HG02938 (cell line): ENCODE results near the gene LTN1.
"Not testable (repeated sequence)": the region's sequence is repeated elsewhere in the genome, so short reads cannot be mapped to it uniquely, and the experiment has no call there.

Experiments
- ATAC-seq: cut with Tn5 transposase; IDR thresholded peaks from one replicate; pipeline ENCODE4 v1.9.1; 2021; ENCODE audit warnings: mild to moderate bottlenecking, moderate library complexity; ENCODE audit not compliant: unreplicated experiment

The LTN1 gene

GRCh38 chr21:28936036-28936435, 56.6 kb downstream of the LTN1 start:
- no peak for ATAC-seq

DNA sequence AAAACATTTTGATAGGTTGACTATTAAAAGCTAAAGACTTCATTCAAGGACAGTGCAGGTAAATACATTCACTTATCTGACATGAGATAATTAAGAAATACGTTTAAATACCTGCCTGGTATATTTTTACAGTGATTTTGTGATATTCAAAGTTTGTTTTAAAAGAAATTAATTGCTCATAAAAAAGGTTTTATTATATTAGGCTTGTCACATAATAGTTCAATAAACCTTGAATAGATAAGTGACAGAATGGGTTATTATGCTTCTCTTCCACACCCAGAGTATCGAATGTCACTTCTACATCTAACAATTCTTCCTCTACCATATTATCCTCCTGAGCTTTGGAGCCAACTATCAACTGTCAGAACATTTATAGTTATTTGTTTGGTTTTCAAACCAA, 60.0 kb downstream of the LTN1 start:
- no peak for ATAC-seq

GRCh38 chr21:28931708-28932372, 60.8 kb downstream of the LTN1 start:
- ATAC-seq = not testable (repeated sequence)

DNA sequence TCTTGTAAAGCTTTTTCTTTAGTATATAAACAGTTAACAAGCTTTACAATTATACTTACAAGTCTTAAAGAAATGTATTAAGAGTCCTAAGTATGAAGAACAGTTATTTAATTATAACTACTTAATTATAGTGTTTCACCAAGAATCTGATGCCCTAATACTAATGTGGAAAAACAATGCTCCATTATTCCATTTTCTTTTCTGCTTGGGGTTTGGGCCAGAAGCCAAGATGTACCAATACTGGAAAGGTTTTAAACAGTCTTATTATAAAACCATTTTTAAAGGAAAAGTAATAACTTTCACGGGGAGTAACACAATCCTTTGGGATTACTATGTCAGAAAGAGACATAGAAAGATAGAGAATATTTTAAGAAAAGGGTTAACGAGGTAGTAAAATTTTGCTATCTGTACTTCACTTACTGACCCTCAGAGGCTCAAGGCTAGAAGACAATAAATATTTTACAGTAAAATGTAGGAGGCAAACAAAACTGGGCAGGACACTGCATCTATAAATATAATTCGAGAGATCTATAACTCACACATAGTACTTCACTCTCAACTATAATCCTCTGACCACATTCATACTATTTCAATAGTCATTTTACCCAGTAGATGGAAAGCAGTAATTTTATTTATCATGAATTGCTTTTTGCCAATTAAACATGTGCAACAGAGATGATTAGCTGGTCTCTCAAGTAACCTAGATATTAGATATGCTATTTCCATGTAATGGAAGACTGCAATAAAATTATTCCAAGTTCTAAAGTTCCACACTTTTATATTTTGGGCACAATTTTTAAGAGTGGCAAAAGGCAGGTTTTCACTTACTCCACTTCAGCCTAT, 63.9 kb downstream of the LTN1 start:
- ATAC-seq = no peak

DNA sequence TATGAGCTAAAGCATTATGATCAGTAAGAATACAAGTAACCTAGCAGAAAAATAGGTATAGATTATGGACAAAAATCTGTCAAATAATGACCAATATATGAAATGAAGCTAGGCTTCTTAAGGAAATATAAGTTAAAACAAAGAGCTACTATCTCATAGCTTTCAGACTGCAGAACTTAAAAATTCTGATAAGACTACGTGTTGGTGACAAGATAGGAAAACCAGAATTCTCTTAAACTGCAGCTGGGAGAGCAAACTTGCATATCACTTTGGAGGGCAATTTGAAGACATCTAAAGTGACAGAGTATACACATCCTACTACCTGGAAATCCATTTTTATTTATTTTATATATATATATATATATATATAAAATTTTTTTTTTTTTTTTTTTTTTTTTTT, 65.5 kb downstream of the LTN1 start:
- ATAC-seq = no peak

DNA sequence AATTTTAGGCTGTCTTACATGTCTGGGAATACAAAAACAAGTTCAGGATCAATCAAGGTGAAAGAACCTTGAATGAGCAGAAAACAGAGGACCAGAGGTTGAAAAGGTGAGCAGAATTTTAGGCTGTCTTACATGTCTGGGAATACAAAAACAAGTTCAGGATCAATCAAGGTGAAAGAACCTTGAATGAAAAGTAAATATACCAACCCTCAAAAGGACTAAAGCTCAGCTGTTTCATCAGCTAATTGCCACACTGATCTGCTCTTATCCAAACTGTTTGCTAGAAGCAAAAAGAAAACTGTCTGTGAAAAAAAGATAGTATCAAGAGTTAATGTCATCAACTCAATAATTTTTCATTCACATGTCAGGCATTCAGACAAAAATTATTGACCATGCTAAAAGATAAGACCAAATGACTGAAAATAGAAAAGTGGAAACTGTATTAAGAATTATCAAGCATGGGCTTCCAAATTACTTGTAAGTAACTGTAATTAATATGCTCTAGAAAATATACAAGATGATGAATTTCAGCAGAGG, 69.2 kb downstream of the LTN1 start:
- ATAC-seq = no peak

DNA sequence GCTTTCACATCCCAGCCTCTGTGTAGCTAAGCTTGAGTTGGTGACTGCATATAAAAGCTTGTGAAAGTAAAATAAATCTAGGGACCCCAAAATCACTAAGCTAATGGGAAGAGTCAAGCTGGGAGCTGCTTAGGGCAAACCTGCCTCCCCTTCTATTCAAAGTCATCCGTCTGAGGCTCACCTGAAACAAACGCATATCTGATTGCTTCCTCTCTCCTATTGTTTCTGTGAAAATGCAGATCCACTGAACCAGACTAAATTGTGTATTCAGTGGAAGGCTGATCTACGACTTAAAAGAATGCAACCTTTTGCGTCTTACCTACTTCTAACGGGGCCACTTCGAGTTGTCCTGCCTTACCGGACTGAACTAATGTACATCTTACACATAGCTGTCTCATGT, 70.3 kb downstream of the LTN1 start:
- ATAC-seq = no peak

DNA sequence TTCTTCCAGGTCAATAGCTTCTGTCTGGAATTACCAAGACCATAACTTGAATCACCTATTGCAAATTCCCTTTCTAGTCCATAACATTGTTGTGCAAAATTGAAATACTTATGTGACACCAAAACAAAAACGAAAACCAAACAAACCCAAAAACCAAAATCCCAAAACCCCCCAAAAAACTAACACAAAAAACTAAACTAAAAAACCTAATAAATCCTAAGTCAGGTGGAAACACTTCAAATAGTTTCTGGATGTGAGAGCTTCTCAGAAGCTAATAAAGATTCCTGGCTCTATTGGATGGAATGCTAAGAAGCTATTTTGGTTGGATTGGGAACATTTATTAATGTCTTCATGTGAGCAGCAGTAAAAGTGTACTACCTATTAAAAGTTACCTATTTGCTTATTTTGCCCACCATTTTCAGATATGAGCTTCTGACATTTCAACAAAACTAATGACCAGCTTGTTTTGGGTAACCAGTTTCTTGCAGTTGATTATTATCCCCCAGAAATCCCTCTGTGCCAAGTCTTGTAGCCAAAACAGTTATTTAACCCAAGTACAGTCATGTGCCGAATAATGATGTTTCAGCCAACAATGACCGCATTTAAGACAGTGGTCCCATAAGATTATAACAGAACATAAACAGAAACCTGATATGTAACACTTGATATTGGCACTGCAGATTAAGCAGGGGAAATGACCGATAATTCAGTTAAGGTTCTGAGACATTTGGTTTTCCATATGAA, 76.4 kb downstream of the LTN1 start:
- no peak for ATAC-seq

DNA sequence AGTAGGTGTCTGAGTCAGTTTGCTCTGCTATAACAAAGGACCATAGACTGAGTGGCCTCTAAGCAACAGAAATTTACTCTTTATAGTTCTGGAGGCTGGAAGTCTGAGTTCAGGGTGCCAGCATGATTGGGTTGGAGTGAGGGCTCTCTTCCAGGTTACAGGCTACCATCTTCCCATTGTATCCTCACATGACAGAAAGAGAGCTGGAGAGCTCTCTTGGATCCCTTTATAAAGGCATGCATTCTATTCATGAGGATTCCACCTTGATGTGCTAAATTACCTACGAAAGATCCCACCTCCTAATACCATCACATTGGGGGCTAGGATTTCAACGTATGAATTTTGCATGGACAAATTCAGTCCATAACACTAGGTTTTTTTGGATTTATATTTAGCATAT, 79.6 kb downstream of the LTN1 start:
- no peak for ATAC-seq

- ATAC-seq = no peak
Observed at GRCh38 chr21:28910280-28910887, 82.3 kb downstream of the LTN1 start.

GRCh38 chr21:28908351-28908750, 84.3 kb downstream of the LTN1 start:
- no peak for ATAC-seq

- no peak for ATAC-seq
Observed at GRCh38 chr21:28906841-28907240, 85.8 kb downstream of the LTN1 start.

DNA sequence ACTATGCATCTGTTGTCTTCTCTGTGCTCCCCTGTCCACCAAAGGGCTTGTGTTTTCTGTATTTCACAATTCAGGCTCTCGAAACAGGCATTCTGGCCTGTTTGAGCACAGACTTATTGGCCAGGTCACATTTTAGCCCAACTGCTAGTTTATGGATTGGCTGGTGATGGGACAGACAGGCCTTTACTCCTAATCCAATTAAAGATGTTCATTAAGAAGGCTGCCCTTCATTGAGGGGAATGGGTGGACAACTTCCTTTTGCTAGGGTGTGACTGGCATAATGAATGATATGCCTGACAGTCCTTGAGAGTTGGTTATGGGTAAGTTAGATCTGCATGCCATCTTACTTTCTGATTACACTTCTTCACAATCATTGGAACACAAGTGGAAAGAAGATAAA, 86.4 kb downstream of the LTN1 start:
- ATAC-seq = no peak

- ATAC-seq = no peak
Observed at GRCh38 chr21:28904961-28905435, 87.7 kb downstream of the LTN1 start.

DNA sequence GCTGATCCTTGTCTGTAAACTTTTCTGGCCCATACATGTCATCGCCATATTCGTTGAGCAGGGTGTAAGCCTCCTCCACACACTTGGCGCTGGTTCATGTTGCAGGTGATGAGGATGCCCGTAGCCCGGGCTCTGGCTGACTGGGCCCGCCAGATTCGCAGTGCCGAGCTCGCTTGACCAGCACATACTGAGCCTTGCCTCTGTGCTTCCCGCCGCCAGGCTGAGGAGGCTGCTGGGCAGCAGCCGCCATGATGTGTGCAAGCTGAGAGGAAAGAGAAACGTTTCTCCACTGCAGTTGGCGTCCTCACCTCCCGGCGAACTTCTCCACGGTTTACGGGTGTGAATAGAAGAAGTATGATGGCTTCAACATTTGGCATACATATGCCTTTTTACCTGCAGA, 89.2 kb downstream of the LTN1 start:
- no peak for ATAC-seq

GRCh38 chr21:28900481-28900880, 92.2 kb downstream of the LTN1 start:
- no peak for ATAC-seq

DNA sequence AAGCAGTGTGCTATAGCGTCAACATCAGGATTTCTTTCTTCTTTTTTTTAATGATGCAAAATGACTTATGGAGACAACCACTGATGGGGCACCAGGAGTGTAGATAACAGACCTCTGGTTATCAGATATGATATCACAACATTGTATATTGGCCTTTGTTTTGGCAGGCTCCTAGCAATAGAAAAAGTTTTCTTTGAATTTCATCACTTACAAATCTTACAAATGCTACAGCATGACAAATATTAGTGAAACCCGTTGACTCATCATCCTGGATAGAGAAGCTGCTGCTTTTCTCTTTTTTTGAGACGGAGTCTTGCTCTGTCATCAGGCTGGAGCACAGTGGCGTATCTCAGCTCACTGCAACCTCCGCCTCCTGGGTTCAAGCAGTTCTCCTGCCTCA, 92.9 kb downstream of the LTN1 start:
- no peak for ATAC-seq

- no peak for ATAC-seq
Observed at GRCh38 chr21:28899220-28899619, 93.5 kb downstream of the LTN1 start.

GRCh38 chr21:28893687-28894086, 99.0 kb downstream of the LTN1 start:
- ATAC-seq = no peak

DNA sequence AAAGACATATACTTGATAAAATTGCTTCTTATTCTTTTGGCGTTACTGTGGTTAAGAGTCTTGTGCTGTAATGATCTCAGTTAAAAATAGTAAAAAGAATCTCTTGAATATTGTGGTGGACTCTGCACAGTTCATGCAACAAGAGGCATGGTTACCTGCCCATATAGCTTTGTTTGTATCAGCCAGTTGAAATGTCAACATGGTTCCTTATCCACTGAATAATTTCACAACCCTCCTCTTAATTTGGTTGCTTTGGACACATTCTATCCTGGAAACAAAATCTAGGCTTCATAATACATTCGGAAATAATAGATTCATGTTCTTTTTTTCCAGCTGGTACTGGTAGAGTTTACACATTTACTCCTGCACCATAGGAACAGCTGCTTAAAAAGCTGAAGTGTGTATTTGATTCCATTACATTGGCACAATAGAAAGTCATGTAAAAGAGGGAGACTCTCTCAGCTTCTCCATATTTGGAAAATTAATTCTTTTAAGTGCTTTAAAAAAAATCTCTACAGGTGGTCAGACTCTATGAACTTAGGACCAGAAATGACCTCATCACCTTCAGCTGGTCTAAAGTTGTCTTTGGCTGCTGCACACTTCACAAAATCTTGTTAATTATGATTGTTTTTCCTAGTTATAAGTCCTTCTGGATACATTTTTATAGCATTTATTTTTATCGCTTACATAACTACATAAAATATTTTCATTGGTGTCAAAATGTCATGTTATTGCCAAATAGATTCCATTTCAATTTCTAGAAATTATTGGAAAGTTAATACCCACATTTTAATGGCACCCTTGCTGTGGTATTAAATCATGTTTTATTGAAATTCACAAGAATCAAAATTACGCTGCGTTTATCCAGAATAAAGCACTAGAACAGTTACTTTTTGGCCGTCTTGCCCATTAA, 100.2 kb downstream of the LTN1 start:
- no peak for ATAC-seq
